H1 (cell line): ENCODE measurements around the gene MLPH. TPM values are rescaled to one million over a fixed set of nuclear protein-coding genes. Genes with fewer than 3 reads are reported as not detected.

ENCODE experiments used
- CTCF ChIA-PET: fragments of 300-600 bp; sonication (Branson Sonifier 250); formaldehyde crosslinking; loops from one replicate; lab custom pipeline; 2021; ENCODE audit not compliant: partially characterized antibody; lab: Charles Lee
- POLR2A ChIA-PET: fragments of 300-600 bp; sonication (Branson Sonifier 250); formaldehyde crosslinking; loops from one replicate; lab custom pipeline; 2021; ENCODE audit warnings: inconsistent platforms; ENCODE audit not compliant: partially characterized antibody; lab: Charles Lee
- DNase-seq, 2 experiments: peaks; one replicate each; pipeline versions ENCODE4 v3.0.0 to v3.0.0-alpha.2; 2010 to 2022; ENCODE audit warnings: low spot score in 2 of 2, low read depth in 1 of 2, mixed read lengths in 1 of 2
- FAIRE-seq: peaks from 2 replicates; lab custom pipeline; 2011; peaks lifted over from hg19 to GRCh38; lab: Jason Lieb, UNC
- H2AFZ ChIP-seq: 2 replicates; pipeline ENCODE4 v1.8.1; 2012; ENCODE audit warnings: low read length, inconsistent platforms
- H2AK5ac ChIP-seq: 2 replicates; pipeline ENCODE4 v1.6.1; 2013; ENCODE audit warnings: low read depth, low read length
- H2BK120ac ChIP-seq: replicated peaks from 2 replicates; pipeline ENCODE3; 2013; ENCODE audit warnings: low read depth, low read length, inconsistent platforms
- H2BK12ac ChIP-seq: 2 replicates; pipeline ENCODE4 v1.6.1; 2013; ENCODE audit warnings: low read depth, low read length
- H2BK15ac ChIP-seq: 2 replicates; pipeline ENCODE4 v1.6.1; 2013; ENCODE audit warnings: low read length
- H2BK20ac ChIP-seq: 2 replicates; pipeline ENCODE4 v1.6.1; 2013; ENCODE audit warnings: low read length
- H2BK5ac ChIP-seq: 2 replicates; pipeline ENCODE4 v1.6.1; 2013; ENCODE audit warnings: low read depth, low read length
- H3K14ac ChIP-seq: 2 replicates; pipeline ENCODE4 v1.6.1; 2013; ENCODE audit warnings: inconsistent platforms; ENCODE audit not compliant: insufficient read length
- H3K18ac ChIP-seq: 2 replicates; pipeline ENCODE4 v1.6.1; 2013; ENCODE audit warnings: low read length; ENCODE audit errors: extremely low read depth
- H3K23ac ChIP-seq: 2 replicates; pipeline ENCODE4 v1.6.1; 2013; ENCODE audit warnings: inconsistent platforms; ENCODE audit not compliant: insufficient read length
- H3K23me2 ChIP-seq: 2 replicates; pipeline ENCODE4 v1.6.1; 2013; ENCODE audit warnings: low read depth, low read length
- H3K27ac ChIP-seq: 2 replicates; pipeline ENCODE4 v1.6.1; 2011; ENCODE audit warnings: low read depth, low read length, inconsistent platforms
- H3K27me3 ChIP-seq, 4 experiments: replicated peaks in 1 of 4; 1 replicate in 1 of 4; 2 replicates in 3 of 4; pipeline versions ENCODE4 v1.6.1 to v1.8.1; 2011 to 2013; ENCODE audit warnings: low read length in 3 of 4, mild to moderate bottlenecking in 3 of 4, inconsistent platforms in 2 of 4, mixed read lengths in 2 of 4, moderate library complexity in 1 of 4; ENCODE audit not compliant: control insufficient read depth in 3 of 4, insufficient read depth in 3 of 4; ENCODE audit errors: extremely low read depth in 1 of 4
- H3K36me3 ChIP-seq, 4 experiments: 2 replicates each; pipeline versions ENCODE4 v1.6.1 to v1.8.1; 2011 to 2013; ENCODE audit warnings: mild to moderate bottlenecking in 4 of 4, low read length in 3 of 4, moderate library complexity in 2 of 4, control low read depth in 1 of 4, inconsistent platforms in 1 of 4; ENCODE audit not compliant: insufficient read depth in 4 of 4, control insufficient read depth in 2 of 4
- H3K4ac ChIP-seq: replicated peaks from 2 replicates; pipeline ENCODE3; 2013; ENCODE audit warnings: low read length, low read depth, mixed read lengths, inconsistent platforms; ENCODE audit not compliant: insufficient read length
- H3K4me1 ChIP-seq, 4 experiments: replicated peaks in 1 of 4; 1 replicate in 1 of 4; 2 replicates in 3 of 4; pipeline versions ENCODE4 v1.6.1 to v1.8.1; 2011 to 2013; ENCODE audit warnings: low read length in 3 of 4, inconsistent platforms in 2 of 4, mixed read lengths in 1 of 4; ENCODE audit not compliant: insufficient read depth in 4 of 4, control insufficient read depth in 3 of 4
- H3K4me2 ChIP-seq, 2 experiments: 2 replicates each; pipeline versions ENCODE4 v1.6.1 to v1.8.1; 2011 to 2013; ENCODE audit warnings: low read depth in 2 of 2, low read length in 2 of 2, control low read depth in 1 of 2, inconsistent platforms in 1 of 2, mild to moderate bottlenecking in 1 of 2; ENCODE audit not compliant: insufficient read depth in 1 of 2
- H3K4me3 ChIP-seq, 4 experiments: fragments of 200-600, 300-600 bp in 1 of 4; sonication (generic), shearing (Covaris generic), sonication (Bioruptor Twin) in 1 of 4; 2 replicates each; pipeline versions ENCODE4 v1.5.1 to v1.8.1; 2011 to 2016; ENCODE audit warnings: low read length in 4 of 4, low read depth in 3 of 4, control low read depth in 2 of 4, inconsistent platforms in 2 of 4, mild to moderate bottlenecking in 2 of 4, mixed read lengths in 1 of 4, moderate library complexity in 1 of 4; ENCODE audit not compliant: insufficient read depth in 2 of 4; ENCODE audit errors: extremely low read depth in 1 of 4
- H3K56ac ChIP-seq: replicated peaks from 2 replicates; pipeline ENCODE3; 2013; ENCODE audit warnings: low read depth, mild to moderate bottlenecking, mixed read lengths, low read length, inconsistent platforms; ENCODE audit not compliant: insufficient read length
- H3K79me1 ChIP-seq: 2 replicates; pipeline ENCODE4 v1.6.1; 2013; ENCODE audit warnings: low read depth, low read length, control low read depth
- H3K79me2 ChIP-seq, 2 experiments: 2 replicates each; pipeline versions ENCODE4 v1.6.1 to v1.8.1; 2012 to 2013; ENCODE audit warnings: low read length in 2 of 2, mild to moderate bottlenecking in 2 of 2, inconsistent platforms in 1 of 2; ENCODE audit not compliant: insufficient read depth in 2 of 2, control insufficient read depth in 1 of 2
- H3K9ac ChIP-seq, 4 experiments: replicated peaks in 1 of 4; 1 replicate in 1 of 4; 2 replicates in 3 of 4; pipeline versions ENCODE4 v1.6.1 to v1.8.1; 2011 to 2013; ENCODE audit warnings: low read depth in 3 of 4, low read length in 3 of 4, control low read depth in 2 of 4, mild to moderate bottlenecking in 2 of 4, moderate library complexity in 2 of 4, inconsistent platforms in 1 of 4; ENCODE audit errors: extremely low read depth in 1 of 4
- H3K9me3 ChIP-seq, 2 experiments: 2 replicates each; pipeline versions ENCODE4 v1.6.1 to v1.8.1; 2012 to 2013; ENCODE audit warnings: mild to moderate bottlenecking in 2 of 2, moderate library complexity in 2 of 2, control low read depth in 1 of 2, inconsistent platforms in 1 of 2, low read depth in 1 of 2, low read length in 1 of 2, mixed read lengths in 1 of 2; ENCODE audit not compliant: insufficient read depth in 2 of 2
- H4K20me1 ChIP-seq, 2 experiments: replicated peaks in 1 of 2; 2 replicates each; pipeline versions ENCODE3 to v1.8.1; 2011 to 2013; ENCODE audit warnings: inconsistent platforms in 2 of 2, low read length in 2 of 2, mild to moderate bottlenecking in 1 of 2; ENCODE audit not compliant: insufficient read depth in 2 of 2, control insufficient read depth in 1 of 2
- H4K5ac ChIP-seq: 2 replicates; pipeline ENCODE4 v1.6.1; 2013; ENCODE audit warnings: low read length, low read depth, mixed read lengths, inconsistent platforms; ENCODE audit not compliant: insufficient read length
- H4K8ac ChIP-seq: 2 replicates; pipeline ENCODE4 v1.8.0; 2013; ENCODE audit warnings: mild to moderate bottlenecking, moderate library complexity, low read length, inconsistent platforms; ENCODE audit not compliant: insufficient read depth; ENCODE audit errors: extremely low read depth
- H4K91ac ChIP-seq: replicated peaks from 2 replicates; pipeline ENCODE3; 2013; ENCODE audit warnings: low read length, mixed read lengths, inconsistent platforms; ENCODE audit not compliant: insufficient read length
- CTBP2 ChIP-seq: IDR thresholded peaks from 2 replicates; pipeline ENCODE4 v1.7.0; 2011; ENCODE audit warnings: borderline replicate concordance, mild to moderate bottlenecking, moderate library complexity, mixed read lengths, low read length; ENCODE audit not compliant: insufficient read depth, insufficient read length
- POU5F1 ChIP-seq: IDR thresholded peaks from 2 replicates; pipeline ENCODE4 v1.6.1; 2011; ENCODE audit warnings: low read depth, mild to moderate bottlenecking, low read length, moderate library complexity
- SIN3A ChIP-seq, 2 experiments: IDR thresholded peaks in 1 of 2; conservative IDR thresholded peaks in 1 of 2; 2 replicates each; pipeline ENCODE4 v1.6.1; 2011 to 2012; ENCODE audit warnings: low read length in 2 of 2, improper control_type of control experiment in 1 of 2, low read depth in 1 of 2, mild to moderate bottlenecking in 1 of 2
- SIRT6 ChIP-seq: IDR thresholded peaks from one replicate; pipeline ENCODE4 v1.7.1; 2012; ENCODE audit warnings: low read length, inconsistent platforms
- SIX5 ChIP-seq: IDR thresholded peaks from 2 replicates; pipeline ENCODE4 v1.6.1; 2011; ENCODE audit warnings: mild to moderate bottlenecking, low read depth, low read length
- WGBS, 2 experiments: shearing (Covaris generic) in 1 of 2; methylation state at CpG; one replicate each; pipeline versions ENCODE4 v1.1.6 to v1.1.7; 2013 to 2015; ENCODE audit warnings: low lambda C conversion rate in 2 of 2, mixed read lengths in 2 of 2, inconsistent platforms in 1 of 2, low coverage in 1 of 2, missing lambda C conversion rate in 1 of 2; ENCODE audit not compliant: insufficient replicate concordance in 2 of 2, insufficient coverage in 1 of 2, insufficient read length in 1 of 2; ENCODE audit errors: extremely low coverage in 1 of 2, missing lambda C conversion rate in 1 of 2; 5-methylcytosine and 5-hydroxymethylcytosine counted together
- polyA plus RNA-seq, 7 experiments: library from polyadenylated mRNA; depleted of rRNA in 3 of 7; stranded (reverse) in 5 of 7; unstranded in 2 of 7; fragments of >200 nt in 5 of 7; fragments of 200-250 nt in 2 of 7; gene quantifications; 1 replicate in 5 of 7; 2 replicates in 1 of 7; 4 replicates in 1 of 7; pipeline versions ENCODE4 v1.2.1 to v1.2.3, GENCODE V29; 2011 to 2013; ENCODE audit warnings: missing spikeins in 2 of 7, mixed read lengths in 2 of 7
- total RNA-seq: library from RNA; stranded (reverse); fragmentation: NEBNext Ultra II Directional; extraction: Animal tissue kit (Norgen Biotek cat#: 25700); gene quantifications from 2 replicates; pipeline ENCODE4 v1.2.1, GENCODE V29; 2021

Gene MLPH
- total and polyA plus RNA-seq, 2 of the 8 experiments (the other 6 are each of a cell fraction or from before 2014, with no cell fraction given), result 12.7 to 17.0 TPM

GRCh38 chr2:237540223-237540775 lies 53.2 kb downstream of the MLPH start:
- Histone ChIP-seq H2AK5ac (no peak overlapping the region), H2AFZ (no peak overlapping the region), H3K36me3 (no peaks in the 10 kb centered on the region), H3K4me2 (no peak overlapping the region), H3K14ac (no peak overlapping the region), H3K4me3 (no peak overlapping the region), H3K4ac (no peak overlapping the region), H3K23me2 (no peaks in the 10 kb centered on the region), H3K79me2 (no peaks in the 10 kb centered on the region), H2BK15ac (no peak overlapping the region), H3K79me1 (no peaks in the 10 kb centered on the region), H3K18ac (no peak overlapping the region), H4K8ac (no peak overlapping the region), H3K27ac (no peak overlapping the region), H3K27me3 (no peaks in the 10 kb centered on the region), H4K5ac (no peak overlapping the region), H2BK120ac (no peak overlapping the region), H2BK20ac (no peak overlapping the region), H3K56ac (no peak overlapping the region), H4K91ac (no peak overlapping the region), H3K23ac (no peak overlapping the region), H4K20me1 (peaks cover 0 to 2% of the 10 kb centered on the region in 2 experiments), H3K4me1 (no peaks in the 10 kb centered on the region; a peak in 1 of 7 replicates), H2BK5ac (no peak overlapping the region), H3K9ac (no peak overlapping the region), H2BK12ac (no peak overlapping the region), H3K9me3 (no peaks in the 10 kb centered on the region; a peak in 1 of 4 replicates)
- TF ChIP-seq SIX5 (no peak), SIN3A (conservative IDR thresholded peaks at IDR 0.05 in 1 of 2, IDR thresholded peaks at IDR 0.05 in 1 of 2; ENCODE audit: low read depth in 1 of 2, low read length in 2 of 2) (no peak), POU5F1 (no peak), CTBP2 (no peak), SIRT6 (no peak)
- WGBS, 2 experiments, result 95% methylated on average over 12 of the region's 13 CpGs; no CpG with 5 or more reads in 1 of the 2 experiments
- DNase-seq (no peak), FAIRE-seq (no peak)
- POLR2A ChIA-PET, result interaction anchor here (0.6 to 1.5 kb wide), 2 partner anchors 12 to 28 kb away, joined by 3 to 4 read pairs; no protein-coding TSS in a partner anchor
- CTCF ChIA-PET, result interaction anchor here (0.8 to 3.6 kb wide), 14 partner anchors 9 to 133 kb away, joined by 3 to 12 read pairs (median 4); no protein-coding TSS in a partner anchor
